ENCODE results near the gene ZG16.

Gene ZG16

DNA sequence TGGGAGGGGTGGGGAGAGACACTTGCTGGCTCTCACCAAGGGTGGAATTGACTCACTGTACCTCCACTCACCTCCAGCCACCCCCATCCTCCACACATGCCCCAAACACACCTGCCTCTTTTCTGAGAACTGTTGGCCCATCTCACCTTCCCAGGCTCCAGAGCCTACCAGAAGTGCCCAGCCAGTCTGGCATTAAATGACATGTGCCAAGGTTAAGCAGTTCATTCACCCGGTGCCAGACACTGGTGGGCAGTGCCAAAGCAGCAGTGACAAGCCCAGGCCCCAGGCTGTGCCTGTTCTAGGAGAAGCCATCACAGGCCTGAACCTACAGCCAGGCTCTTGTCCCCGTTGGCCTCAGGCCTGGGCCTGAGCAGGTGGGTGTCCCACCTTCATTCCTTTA lies 53.4 kb downstream of the ZG16 start:
- no peak for FAIRE-seq
